HK-2 (cell line): ENCODE measurements around the gene UBE2G2.

Experiments used
- DNase-seq: peaks from one replicate; pipeline ENCODE4 v3.0.0-alpha.2; 2018; ENCODE audit not compliant: unreplicated experiment

Gene UBE2G2, protein sequence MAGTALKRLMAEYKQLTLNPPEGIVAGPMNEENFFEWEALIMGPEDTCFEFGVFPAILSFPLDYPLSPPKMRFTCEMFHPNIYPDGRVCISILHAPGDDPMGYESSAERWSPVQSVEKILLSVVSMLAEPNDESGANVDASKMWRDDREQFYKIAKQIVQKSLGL

GRCh38 chr21:44801468-44802395, at the start of gene UBE2G2:
Gene UBE2G2, minus strand, starts transcription at chr21:44801820. Its CDS starts 72 bp downstream, at chr21:44801748.
- DNase-seq, result peak; percentile 76

GRCh38 chr21:44850905-44851657, 49.5 kb upstream of the UBE2G2 start:
- DNase-seq, result no peak

- no peak for DNase-seq
These were observed 48.7 kb upstream of the UBE2G2 start for GRCh38 chr21:44850208-44850800.

GRCh38 chr21:44849616-44850130, 48.1 kb upstream of the UBE2G2 start:
- DNase-seq, result no peak

DNA sequence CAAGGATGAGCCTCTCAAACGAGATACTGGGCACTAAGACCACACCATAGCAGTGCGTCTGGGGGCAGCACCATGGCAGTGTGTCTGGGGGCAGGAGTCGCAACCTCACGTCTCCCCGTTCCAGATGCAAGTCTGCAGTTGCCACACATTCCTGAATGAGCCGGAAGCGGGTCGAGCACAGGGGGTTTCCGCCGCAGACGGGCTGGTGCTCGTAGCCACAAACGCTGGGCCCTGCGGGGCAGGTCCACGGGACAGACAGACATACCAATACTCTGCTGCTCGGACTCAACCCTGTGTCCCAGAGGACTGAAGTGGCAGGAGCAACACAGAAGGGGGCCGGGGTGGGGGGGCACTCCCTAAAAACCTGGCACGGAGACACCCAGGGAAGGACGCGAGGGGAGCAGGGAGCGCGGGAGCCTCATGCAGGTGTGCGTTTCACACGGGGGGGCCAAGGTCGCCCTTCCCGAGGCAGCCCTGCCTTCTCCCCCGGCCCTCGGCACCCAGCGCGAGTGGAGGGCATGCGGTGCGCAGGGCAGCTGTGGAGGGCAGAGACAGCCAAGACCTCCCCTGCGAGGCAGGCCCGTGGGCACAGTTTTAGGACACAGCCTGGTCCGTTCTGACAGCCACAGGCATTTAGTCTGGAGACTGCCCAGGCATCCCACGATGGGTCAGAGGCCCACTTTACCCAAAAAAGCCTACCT, 47.4 kb upstream of the UBE2G2 start:
- no peak for DNase-seq

GRCh38 chr21:44847261-44848056, 45.8 kb upstream of the UBE2G2 start:
- peak; percentile 24 for DNase-seq

- DNase-seq, result peak; percentile 16
These were observed 45.1 kb upstream of the UBE2G2 start for GRCh38 chr21:44846485-44847260.

- DNase-seq, result no peak
These were observed 44.5 kb upstream of the UBE2G2 start for GRCh38 chr21:44846224-44846484.

GRCh38 chr21:44845418-44846223, 44.0 kb upstream of the UBE2G2 start:
- peak; percentile 51 for DNase-seq

- no peak for DNase-seq
These were observed 42.6 kb upstream of the UBE2G2 start for GRCh38 chr21:44844256-44844655.

DNA sequence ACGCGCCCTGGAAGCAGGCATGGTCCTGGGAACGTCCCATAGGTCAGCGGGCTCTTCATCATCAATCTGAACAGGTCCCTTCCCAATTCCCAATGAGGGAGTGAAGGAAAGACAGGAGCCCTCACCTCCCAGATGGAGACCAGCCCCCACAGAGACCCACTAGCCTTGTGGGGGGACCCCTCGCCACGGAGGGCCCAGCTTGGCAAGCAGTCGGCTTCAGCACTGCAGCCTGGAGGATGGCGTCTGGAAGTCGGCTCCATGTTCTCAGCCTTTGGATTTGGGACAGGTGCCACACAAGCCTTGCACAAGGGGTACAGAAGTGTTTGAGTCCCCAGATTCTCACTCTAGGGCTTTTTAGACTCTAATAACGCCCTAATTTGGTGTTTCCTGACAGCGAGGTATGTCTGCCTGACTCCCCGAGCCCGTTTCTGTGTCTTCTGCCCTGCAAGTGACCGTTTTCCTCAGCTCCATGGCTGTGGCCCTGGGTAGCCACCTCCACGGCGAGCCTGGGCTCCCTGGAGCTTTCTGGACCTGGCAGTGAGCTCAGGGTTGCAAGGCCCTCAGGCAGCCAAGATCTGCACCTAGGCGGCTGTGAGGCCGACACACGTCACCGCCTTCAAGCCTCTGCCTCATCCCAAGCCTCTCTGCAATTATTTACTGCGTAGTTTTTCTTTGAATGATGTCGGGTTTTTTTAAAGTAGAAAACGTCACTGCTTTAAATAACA, 41.3 kb upstream of the UBE2G2 start:
- DNase-seq, result no peak

GRCh38 chr21:44842087-44842486, 40.5 kb upstream of the UBE2G2 start:
- no peak for DNase-seq

DNA sequence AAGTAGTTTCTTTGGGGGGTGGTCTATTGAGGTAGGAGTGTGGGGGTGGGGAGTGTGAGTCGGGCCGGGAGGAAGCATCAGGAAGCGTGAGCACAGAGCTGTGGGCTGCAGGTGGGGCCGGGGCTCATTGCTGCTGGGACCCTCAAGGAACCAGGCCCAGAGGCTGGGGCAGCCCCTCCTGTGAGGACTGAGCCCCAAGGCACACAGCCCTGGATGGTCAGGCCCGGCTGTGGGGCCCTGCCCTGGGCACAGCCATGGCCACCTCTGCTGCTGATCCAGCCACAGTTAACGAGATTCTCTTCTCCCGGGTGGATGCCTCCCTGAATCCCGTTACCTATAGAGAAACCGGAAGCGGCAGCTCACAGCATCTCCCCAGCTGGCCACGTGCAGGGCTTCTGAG, 39.2 kb upstream of the UBE2G2 start:
- no peak for DNase-seq

GRCh38 chr21:44838951-44839350, 37.3 kb upstream of the UBE2G2 start:
- DNase-seq, result no peak

DNA sequence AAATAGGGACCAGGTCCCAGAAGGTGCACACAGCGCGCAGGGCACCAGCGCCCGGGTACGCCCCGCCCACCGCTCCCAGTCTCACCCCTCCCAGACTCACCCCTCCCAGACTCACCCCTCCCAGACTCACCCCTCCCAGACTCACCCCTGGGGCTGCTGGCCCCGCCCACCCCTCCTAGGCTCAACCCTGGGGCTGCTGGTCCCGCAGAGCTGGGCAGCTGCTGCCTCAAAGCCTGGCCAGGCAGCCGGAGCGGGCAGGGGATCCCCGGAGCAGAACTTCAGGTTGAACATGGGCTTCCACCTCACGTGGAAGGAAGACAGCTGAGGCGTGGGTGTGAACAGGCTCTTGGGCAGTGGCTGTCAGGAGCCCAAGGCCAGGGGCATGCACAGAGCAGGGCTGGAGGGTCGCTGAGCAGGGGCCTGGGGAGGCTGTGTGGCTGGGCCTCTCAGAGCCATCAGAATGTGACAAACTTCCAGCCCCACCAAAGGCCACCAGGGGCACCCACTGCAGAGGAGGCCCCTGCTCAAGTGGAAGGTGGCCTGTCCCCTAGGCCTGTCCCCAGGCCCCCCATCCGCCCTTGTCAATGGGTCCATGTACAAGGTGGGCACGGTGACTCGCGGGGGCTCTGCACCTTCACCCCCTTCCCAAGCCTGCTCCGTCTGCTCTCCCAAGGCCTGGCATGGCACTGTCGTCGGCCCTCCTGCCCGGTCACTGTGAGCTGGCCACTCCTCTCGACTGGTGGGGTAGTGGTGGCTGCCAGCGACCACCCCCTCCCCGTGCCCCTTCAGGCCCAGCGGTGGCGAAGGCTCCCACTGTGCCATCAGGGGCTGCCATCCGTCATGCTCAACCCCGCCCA, 36.6 kb upstream of the UBE2G2 start:
- no peak for DNase-seq

DNA sequence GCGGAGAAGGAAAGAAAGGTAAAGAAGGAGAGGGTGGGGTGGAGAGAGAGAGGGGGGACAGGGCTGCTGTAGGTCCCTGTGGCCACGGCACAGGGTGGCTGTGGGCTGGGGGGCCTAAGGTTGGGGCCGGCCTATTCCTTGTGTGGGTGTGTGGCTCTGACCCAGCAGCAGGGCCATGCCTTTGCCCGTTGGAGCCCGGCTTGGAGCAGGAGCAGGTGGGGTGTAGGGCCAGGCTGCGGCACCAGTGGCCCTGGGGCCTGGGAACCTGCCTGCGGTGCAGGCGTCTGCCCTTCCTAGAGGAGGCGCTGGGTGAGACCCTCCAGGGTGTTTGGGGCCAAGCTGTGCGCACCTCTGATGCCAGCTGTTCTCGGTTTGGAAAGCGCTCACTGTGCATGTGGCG, 35.9 kb upstream of the UBE2G2 start:
- no peak for DNase-seq
